GDM1 (cell line): ENCODE measurements around the gene COL24A1.

ENCODE experiments used
- DNase-seq: peaks from one replicate; lab custom pipeline; 2025; lab: John Stamatoyannopoulos, UW

Gene COL24A1

GRCh38 chr1:86156566-86157455, at the start of gene COL24A1:
Gene COL24A1 (minus strand): TSS chr1:86156772. CDS start chr1:86156396, 376 bp downstream.
- DNase-seq: no peak

- DNase-seq: no peak
These were observed 49.2 kb upstream of the COL24A1 start for GRCh38 chr1:86205741-86206140.

GRCh38 chr1:86202552-86203340, 46.2 kb upstream of the COL24A1 start:
- DNase-seq: no peak

GRCh38 chr1:86201311-86201710, 44.7 kb upstream of the COL24A1 start:
- no peak for DNase-seq

GRCh38 chr1:86200901-86201300, 44.3 kb upstream of the COL24A1 start:
- no peak for DNase-seq

GRCh38 chr1:86197206-86197855, 40.8 kb upstream of the COL24A1 start:
- no peak for DNase-seq

GRCh38 chr1:86195281-86195680, 38.7 kb upstream of the COL24A1 start:
- DNase-seq: no peak

GRCh38 chr1:86194491-86195034, 38.0 kb upstream of the COL24A1 start:
- DNase-seq: no peak

GRCh38 chr1:86192417-86192816, 35.8 kb upstream of the COL24A1 start:
- no peak for DNase-seq

- no peak for DNase-seq
These were observed 35.4 kb upstream of the COL24A1 start for GRCh38 chr1:86191958-86192357.

GRCh38 chr1:86190873-86191272, 34.3 kb upstream of the COL24A1 start:
- DNase-seq: no peak

- no peak for DNase-seq
These were observed 27.9 kb upstream of the COL24A1 start for GRCh38 chr1:86184426-86184825.

- DNase-seq: no peak
These were observed 27.2 kb upstream of the COL24A1 start for GRCh38 chr1:86183810-86184209.

- no peak for DNase-seq
These were observed 19.7 kb upstream of the COL24A1 start for GRCh38 chr1:86176226-86176625.

GRCh38 chr1:86175756-86176155, 19.2 kb upstream of the COL24A1 start:
- no peak for DNase-seq

- DNase-seq: no peak
These were observed 13.1 kb upstream of the COL24A1 start for GRCh38 chr1:86169625-86170024.

- no peak for DNase-seq
These were observed 3.2 kb upstream of the COL24A1 start for GRCh38 chr1:86159800-86160199.

GRCh38 chr1:86155807-86156565, 586 bp downstream of the COL24A1 start:
- no peak for DNase-seq

- DNase-seq: no peak
These were observed 1.3 kb downstream of the COL24A1 start for GRCh38 chr1:86155051-86155806.

- DNase-seq: no peak
These were observed 2.0 kb downstream of the COL24A1 start for GRCh38 chr1:86154571-86155050.

- DNase-seq: no peak
These were observed 2.7 kb downstream of the COL24A1 start for GRCh38 chr1:86153836-86154235.
